AG20443 (cell line): ENCODE results near the gene RAB7B.
A peak's percentile ranks its signal among the peaks of the same experiment; 100 is the strongest.

Source experiments
- DNase-seq: peaks from one replicate; pipeline ENCODE4 v3.0.0; 2012; ENCODE audit warnings: low spot score, mixed read lengths

The RAB7B gene

DNA sequence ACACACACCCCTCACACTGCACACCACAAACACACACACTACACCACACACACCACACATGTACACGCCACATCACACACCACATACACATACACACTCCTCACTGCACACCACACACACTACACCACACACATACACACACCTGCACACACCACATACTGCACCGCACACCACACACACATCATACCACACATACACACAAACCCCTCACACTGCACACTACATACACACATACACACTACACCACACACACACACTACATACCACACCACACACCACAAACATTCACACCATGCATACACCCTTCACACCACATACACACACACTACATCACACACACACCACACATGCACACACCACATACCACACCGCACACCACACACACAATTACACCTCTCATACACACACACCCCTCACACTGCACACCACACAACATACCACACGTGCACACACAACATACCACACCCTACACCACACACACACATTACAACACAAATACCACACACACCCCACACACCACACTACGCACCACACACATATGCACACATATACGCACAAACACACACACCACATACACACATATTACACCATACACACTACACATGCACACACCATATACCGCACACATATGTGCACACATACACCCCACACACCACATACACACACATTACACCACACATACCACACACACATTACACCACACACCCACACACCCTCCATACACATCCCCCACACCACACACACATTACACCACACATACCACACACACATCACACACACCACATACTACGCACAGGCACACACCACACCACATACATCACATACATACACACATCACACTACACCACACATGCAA is 29.6 kb downstream of the RAB7B start:
- no peak for DNase-seq

DNA sequence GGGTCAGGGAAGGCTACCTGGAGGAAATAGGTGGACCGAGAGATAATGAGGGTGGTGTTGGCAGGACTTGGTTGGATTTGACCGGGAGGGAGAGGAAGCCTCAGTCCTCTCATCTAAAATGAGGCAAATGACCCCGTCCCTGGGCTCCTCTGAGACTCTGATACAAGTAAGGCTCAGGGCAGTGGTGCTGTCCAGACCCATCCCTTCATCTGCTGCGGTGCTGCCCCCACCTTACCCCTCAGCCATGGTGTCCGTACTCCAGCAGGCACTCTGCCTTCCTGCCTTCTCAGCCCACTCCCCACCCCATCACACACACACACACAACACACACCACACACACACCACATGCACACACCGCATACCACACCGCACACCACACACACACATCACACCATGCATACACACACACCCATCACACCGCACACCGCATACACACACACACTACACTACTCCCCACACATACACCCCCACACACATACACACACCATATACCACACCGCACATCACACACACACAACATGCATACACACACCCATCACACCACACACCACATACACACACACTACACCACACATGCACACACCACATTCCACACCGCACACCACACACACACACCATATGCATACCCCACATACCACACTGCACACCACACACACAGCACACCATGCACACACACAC is 30.6 kb downstream of the RAB7B start:
- DNase-seq: no peak

DNA sequence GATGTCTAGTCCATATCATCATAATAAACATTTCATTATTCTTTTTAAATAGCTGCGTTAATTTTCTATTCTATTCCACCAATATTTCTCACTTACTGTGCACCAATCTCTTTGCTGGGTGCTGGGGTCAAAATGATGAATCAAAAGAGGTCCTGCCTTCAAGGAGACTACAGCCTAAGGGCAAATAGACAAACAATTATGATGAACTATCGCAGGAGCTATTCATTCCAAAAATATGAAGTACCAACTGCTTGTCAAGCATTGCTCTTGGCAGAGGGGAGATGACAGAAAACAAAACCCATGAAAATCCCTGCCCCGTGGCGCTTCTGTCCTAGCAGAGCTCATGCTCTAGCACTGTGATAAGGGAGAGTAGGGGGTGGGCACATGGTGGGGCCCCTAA is 31.1 kb downstream of the RAB7B start:
- DNase-seq: no peak

DNA sequence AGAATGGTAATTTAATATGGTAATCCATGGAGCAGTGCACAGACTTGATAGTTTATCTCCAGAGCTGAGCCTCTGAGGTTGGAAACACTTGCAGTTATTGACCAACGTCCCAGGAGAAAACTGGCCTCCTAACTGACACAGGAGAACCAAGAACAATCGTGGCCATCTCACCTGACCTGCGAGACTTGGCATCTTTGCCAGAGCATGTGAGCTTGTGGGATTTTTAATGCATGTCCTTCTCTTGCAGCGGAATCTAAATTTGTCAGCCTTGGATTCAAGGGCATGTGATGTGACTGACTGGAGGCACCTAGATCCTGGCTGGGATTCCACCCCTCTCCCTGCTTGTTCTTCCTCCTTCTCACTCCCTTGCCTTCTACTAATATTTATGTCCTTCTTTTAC is 32.1 kb downstream of the RAB7B start:
- DNase-seq: no peak

DNA sequence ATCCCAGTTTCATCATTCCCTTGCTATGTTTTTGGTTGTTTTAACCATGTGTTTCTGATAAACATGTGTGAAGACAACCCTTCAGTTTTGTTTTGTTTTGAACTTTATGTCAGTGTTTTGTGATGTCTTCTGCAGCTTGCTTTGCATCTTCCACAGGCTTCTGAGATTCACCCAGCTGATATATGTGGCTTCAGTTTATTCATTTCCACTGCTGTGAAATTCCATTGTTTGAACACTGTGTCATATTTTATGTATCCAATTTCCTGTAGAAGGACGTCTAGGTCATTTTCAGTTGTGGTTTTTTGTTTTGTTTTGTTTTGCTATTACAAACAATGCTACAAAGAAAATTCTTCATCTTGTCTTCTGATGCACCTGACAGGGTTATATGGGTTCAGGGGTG is 32.7 kb downstream of the RAB7B start:
- DNase-seq: peak; percentile 38

DNA sequence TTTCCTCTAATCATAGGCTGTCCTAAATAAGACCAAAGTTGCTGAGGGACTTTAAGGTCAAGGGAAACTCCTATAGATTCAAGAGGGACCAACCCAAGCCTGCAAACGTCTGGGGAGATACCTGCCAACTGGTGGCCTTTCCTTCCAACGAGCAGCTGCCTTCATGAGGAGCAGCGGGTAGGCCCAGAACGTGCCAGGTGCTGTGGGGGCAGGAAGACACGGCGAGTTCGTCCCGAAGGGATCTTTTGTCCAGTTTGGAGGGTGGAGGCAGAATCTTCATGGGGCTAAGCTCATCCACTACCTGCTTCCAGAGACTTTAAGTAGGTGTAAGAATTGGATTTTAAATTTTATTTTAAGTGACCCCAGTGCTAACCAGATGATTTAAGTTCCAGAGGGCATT is 34.0 kb downstream of the RAB7B start:
- no peak for DNase-seq

DNA sequence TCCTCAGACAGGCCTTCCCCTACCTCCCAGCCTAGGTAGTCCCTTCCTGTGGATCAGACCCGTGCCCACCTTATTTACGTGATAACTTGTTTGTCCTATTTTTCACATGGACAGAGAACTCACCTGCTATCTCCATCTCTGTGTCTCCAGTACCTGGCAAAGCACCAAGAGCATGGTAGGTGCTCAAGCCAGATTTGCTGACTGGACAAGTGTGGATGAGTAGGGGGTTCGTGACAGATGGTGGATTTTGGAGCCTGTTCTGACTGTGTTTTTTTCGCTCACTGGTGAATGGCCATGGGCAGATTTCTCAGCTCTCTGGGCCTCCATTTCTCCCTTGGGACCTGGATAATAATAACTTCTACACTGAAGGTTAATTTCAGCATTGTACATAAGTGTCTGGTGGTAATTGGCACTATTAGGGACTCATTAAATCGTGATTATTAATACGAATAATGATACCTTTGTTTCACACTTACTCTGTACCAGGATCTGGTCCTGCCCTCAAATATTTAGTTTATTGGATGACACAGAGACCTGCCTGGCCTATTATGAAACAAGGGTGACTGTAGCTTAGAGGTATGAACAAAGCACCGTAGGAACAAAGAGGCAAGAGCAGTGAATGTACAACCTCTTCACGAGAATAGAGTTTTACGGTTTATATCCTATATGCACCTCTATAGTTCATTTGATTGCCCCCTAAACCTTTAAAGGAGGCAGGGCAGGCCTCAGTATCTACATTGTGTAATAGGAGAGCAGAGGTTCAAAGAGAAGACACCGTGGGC is 35.5 kb downstream of the RAB7B start:
- DNase-seq: no peak

DNA sequence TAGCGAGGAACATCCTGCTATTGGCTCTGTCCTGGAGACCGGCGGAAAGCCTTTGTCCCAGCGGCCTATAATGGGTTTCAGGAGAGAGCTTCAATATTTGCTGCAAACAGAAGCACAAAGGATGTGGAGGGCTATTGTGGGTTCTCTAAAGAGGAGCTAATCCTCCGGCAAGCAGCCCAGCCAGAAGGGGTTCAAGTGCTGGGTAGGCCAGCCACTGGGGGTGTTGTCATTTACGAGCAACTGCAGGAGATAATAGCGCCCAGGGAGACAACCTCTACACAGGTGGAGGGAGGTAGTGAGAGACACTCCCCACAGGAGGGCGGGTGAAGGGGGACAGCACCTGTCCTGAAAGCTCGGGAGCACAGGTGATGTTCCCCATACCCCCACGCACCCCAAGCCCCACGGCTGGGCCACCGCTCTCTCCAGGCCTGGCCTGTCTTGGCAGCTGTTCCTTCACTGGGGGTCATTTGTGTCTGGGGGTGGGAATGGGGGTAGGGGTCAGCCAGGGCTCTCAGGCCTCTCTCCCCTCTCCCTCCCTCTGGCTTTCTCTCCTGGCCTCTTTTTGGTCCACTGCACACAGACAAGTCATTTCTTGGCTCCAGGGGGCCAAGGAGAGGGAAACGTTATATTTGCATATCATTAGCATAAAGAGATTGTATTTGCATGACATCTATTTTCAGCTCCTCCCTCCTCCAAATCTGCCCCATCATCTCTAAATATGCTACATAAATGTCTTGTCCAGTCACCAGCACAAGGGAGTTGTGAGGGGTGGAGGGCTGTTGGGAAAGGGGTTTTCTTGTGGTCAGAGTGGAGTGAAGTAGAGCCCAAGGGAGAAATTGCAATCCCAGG is 37.9 kb downstream of the RAB7B start:
- no peak for DNase-seq

DNA sequence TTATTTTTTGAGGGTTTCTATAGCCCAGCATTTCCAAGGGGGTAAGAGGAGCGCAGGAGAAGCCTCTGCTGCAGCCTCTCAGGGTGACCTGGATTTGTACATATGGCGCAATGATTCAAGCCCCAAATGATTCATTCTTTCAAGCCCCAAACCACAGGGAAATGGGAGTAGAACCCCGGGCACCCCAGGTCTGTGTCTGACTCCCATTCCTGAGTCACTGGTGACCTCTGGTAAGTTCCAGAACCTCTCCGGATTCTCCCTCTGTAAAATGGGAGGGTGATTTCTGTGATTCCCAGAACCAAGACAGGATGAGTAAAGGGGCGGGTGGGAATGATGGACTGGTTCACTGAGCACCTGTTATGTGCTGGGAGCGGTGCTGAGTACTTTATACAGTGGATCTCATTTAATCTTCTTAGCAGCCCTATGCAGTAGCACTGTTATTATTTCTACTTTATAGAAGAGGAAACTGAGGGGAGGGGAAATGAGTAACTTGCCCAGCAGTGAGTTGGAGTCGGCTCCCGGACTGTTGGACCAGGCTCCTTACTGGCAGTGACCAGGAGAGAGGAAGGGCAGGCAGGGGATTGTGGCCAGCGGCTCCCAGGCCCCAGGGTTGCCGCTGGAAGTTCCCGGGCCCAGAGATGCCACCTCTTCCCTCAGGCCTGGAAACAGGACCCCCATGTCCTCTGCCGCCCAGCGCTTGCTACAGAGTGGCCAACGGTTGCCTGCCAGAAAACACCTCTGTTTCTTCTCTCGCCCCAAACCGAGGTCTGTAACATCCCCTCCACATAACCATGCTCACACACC is 39.6 kb downstream of the RAB7B start:
- DNase-seq: peak; percentile 83

DNA sequence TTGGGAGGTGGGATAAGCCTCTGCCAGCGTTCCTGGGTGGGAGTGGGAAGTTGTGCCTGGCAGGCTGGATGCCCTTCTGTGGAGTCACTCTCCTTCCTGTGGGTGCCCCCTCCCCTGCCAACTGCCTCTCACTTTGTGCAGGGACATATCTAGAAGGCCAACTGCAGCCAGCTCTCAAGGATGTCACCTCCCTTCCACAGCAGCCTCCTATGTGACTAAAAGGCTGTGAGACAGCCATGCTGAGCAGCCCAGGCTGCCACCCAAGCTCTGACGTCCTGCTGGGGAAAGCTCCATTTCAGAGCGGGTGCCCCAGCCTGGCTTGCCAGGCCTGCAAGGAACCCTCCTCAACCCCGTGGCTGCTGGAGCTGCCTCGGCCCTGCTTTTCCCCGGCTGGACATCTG is 40.4 kb downstream of the RAB7B start:
- peak; percentile 38 for DNase-seq

DNA sequence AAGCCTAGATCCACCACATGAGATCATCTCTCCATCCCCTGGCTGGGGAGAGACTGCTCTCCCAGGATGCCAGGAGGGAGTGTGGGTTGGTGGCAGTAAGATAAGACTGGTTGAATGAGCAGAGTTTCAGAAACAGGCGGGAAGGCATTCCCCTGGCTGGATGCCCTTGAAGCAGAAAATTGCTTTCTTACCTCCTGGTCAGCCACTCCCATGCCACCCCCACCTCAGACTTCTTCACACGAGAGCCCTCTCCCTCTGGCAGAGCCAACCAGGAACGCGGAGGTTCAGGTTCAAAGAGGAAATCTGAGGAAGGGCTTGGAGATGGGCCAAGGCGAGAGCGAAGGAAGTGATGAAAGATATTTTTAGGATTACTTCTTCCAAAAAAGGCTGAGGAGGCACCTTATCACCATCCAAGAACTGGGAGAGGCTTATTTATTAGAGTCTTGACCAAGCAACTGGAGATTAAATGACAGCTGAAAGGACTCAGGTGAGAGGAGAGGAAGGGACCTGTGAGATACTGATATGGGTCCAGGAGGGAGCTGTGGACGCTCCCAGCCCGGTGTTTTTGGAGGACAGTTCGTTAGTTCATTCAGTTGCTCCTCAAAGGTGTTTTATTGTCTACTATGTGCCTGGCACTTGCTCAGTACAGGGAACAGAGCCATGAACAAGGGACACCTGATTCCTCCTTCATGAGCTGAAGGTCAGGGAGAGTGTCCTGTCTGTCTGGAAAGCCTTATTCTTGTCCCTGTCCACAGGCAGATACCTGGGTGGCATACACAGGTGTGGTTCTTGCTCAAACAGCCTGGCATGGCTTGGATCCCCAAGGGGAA is 41.0 kb downstream of the RAB7B start:
- DNase-seq: no peak

DNA sequence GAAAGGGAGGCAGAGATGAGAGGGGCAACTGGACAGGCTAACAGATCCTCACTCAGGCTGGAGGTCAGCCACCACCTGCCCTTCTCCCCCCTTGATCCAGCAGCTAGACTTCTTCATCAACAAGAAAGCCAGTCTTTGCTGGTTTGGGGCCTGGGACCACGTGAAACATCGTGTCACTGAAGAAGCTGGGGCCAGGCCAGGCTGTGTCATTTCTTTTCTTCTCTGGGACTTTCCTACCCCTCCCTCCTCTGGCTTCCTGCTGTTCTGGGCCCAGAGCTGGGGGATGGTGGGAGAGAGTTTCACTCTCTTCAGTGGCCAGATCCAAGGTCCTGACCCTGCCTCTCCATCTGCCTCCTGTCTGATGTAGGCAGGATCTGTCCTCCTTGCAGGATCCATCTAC is 41.8 kb downstream of the RAB7B start:
- peak; percentile 36 for DNase-seq

DNA sequence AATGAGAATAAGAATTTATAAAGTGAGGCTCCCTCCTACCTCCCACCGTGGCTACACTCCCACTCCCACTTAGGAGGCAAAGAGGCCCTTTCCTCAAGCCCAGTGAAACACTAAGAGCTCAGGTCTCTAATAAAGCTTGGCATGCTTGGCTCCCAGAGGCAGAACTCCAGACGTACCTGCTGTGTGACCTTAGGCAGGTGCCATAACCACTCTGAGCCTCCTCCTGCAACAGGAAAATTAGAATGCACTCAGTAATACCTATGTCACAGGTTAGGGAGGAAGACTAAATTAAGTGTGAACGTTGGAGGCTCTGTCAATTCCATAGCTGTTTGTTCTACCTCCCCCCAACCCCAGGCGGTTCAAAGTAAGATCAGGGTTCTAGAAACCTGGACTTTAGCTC is 43.4 kb downstream of the RAB7B start:
- no peak for DNase-seq

DNA sequence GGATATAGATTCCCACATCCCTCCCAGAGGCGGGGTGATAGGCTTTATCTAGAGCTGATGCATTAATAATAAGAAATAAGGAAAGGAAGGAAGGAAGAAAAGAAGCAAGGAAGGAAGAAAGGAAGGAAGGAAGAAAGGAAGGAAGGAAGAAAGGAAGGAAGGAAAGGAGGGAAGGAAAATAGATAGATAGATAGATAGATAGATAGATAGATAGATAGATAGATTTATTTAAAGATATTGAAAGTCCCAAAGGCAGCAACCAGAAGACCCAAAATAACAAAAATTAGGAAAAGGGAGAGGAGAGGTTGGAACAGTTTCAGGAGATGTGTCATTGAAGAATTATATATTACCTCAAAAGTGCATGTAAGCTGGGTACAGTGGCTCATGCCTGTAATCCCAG is 47.7 kb downstream of the RAB7B start:
- no peak for DNase-seq

DNA sequence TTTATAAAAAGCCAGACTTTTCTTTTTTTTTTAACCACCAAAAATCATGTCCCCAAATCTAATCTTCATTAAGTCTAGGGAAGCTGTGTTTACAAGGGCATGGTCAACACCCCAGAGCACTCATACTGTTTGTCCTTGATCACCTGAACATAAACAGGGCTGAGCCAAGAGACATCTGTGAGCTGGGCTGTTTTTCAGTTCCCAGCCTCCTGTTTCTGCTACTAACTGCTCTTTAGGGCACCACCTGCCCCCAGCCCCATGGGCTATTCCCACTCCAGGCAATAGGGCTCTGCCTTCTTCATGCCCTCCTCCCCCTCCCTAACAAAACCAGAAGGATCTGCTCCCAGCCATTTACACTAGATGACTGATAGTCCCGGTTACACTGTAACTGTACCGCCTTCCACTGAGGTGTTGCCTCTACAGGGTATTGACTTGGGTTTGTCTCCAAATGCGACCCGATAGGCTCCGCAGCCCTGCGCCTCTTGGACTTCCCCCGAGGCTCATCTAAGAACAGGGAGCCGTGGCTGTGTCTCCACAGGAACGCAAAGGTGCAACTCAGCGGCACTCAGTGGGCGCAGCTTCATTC is 48.3 kb downstream of the RAB7B start:
- DNase-seq: no peak

DNA sequence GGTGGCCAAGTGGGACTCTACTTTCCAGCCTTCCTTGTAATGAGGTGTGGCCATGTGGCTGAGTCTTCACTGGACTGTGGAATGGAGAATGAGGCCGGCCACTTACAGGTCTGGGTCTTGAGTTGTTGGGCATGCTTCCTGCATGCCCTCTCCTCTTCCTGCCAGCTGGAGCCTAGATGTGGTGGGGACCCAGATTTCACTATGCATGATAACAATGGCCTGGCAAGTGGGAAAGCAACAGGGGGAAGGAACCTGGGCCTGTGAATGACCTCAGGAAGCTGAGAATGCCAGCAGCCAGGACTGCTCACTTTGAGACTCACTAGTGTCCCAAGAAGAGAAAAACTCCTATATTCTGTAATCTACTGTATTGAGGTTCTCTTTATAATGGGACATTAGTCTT is 51.4 kb downstream of the RAB7B start:
- DNase-seq: no peak

DNA sequence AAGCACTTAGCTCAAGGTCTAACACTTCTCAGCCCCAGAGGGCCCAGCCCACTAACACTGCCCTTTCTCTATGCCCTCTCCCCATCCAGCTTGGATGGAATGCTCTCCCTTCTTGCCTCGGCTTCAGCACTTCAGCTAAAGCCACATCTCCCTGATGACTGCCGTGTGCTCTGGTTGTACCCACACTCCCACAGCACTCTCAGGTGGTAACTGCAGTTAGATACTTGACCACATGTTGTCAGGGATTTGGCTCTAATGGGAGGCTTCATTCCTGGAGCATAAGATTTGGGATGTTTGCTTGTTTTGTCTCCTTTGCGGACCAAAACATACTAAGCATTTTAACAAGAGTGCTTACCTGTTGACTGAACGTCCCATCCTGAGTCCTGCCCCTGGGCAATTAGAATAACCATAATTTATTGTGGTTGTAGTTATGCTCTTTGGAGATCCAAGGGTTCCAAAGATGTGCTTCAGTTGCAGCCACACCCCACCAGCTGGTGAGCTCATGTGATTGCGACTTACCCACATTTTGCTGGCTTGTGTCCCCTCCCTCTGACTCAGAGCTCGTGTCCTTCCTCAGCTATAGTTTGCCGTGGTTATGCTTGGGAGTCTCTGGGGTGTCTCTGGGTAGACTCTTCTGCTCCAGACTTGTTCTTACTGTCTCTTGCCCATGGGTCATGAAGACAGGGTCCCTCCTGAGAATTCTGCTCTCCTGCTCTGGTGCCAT is 52.2 kb downstream of the RAB7B start:
- peak; percentile 92 for DNase-seq

DNA sequence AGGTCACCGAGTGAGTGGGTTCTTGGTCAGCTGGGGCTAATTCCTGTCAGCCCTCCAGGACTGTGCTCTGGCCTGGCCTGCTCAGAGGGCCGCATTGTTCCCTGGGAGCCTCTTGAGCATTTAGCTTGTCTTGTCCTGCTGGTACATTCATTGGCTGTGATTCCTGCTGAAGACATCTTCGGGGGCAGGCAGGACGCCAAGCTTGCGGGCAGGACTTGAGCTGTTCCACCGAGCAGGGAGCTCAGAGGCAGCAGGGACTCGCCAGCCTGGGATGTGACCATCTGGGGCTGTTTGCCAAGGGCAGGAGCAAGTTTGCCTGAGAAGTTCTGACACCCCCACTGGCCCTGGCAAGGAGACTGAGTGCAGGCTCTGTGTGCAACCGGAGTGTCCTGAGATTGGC is 52.9 kb downstream of the RAB7B start:
- peak; percentile 93 for DNase-seq

DNA sequence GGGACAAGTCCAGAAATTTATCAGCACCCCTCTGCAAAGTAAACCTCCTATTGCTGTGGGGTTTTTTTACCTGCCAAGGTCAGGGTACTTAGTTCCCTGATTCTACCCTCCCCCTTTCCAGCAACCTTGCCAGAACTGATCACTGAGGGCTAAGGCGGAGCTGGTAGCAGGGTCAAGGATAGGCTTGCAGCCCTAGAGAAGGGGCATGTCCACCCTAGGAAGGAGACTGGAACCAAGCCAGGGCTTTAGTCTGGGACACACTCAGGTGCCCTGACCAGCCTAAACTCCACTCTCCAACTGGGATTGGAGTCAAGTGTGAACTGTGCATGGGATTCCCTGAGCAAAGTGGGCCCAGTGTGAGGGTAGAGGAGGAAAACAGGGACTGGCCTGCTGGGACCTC is 53.4 kb downstream of the RAB7B start:
- no peak for DNase-seq
